ENCODE results near the gene GPR158.

- TF ChIP-seq, protein P1, sequence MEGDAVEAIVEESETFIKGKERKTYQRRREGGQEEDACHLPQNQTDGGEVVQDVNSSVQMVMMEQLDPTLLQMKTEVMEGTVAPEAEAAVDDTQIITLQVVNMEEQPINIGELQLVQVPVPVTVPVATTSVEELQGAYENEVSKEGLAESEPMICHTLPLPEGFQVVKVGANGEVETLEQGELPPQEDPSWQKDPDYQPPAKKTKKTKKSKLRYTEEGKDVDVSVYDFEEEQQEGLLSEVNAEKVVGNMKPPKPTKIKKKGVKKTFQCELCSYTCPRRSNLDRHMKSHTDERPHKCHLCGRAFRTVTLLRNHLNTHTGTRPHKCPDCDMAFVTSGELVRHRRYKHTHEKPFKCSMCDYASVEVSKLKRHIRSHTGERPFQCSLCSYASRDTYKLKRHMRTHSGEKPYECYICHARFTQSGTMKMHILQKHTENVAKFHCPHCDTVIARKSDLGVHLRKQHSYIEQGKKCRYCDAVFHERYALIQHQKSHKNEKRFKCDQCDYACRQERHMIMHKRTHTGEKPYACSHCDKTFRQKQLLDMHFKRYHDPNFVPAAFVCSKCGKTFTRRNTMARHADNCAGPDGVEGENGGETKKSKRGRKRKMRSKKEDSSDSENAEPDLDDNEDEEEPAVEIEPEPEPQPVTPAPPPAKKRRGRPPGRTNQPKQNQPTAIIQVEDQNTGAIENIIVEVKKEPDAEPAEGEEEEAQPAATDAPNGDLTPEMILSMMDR (IDR thresholded peaks at IDR 0.05) = no peak
- no peak for TF ChIP-seq POLR2A (IDR thresholded peaks at IDR 0.05)
Measured at GRCh38 chr10:25651534-25651933, 476.7 kb downstream of the GPR158 start.
